ES-I3 (cell line): Measurements from ENCODE around the gene AGBL1.

ENCODE experiments used
- H3K36me3 ChIP-seq: 2 replicates; pipeline ENCODE4 v1.6.1; 2013; ENCODE audit warnings: mild to moderate bottlenecking, low read length, control low read depth, moderate library complexity; ENCODE audit not compliant: insufficient read depth
- H3K4me1 ChIP-seq: 2 replicates; pipeline ENCODE4 v1.6.1; 2013; ENCODE audit warnings: mild to moderate bottlenecking, control low read depth, low read length; ENCODE audit not compliant: insufficient read depth
- H3K9ac ChIP-seq: 2 replicates; pipeline ENCODE4 v1.6.1; 2013; ENCODE audit warnings: low read depth, mild to moderate bottlenecking, low read length, moderate library complexity
- H3K9me3 ChIP-seq: 2 replicates; pipeline ENCODE4 v1.6.1; 2013; ENCODE audit warnings: mild to moderate bottlenecking, low read length, moderate library complexity; ENCODE audit not compliant: control insufficient read depth, insufficient read depth

AGBL1 gene

GRCh38 chr15:86079508-86080266 lies at the start of gene AGBL1:
Gene AGBL1 (plus strand): TSS chr15:86079871.
- Histone ChIP-seq H3K9ac (no peak within 1 kb of the TSS), H3K36me3 (no peaks in the 10 kb centered on the region), H3K4me1 (peaks cover 6% of the 10 kb centered on the region; the same call in 1 of the 2 replicates), H3K9me3 (no peaks in the 10 kb centered on the region)

- no peak overlapping the region for H3K9ac ChIP-seq
Observed at GRCh38 chr15:86034904-86035303, 44.8 kb upstream of the AGBL1 start.

GRCh38 chr15:86036243-86036642 lies 43.4 kb upstream of the AGBL1 start:
- Histone ChIP-seq H3K4me1 (0 out of 2 replicates have a peak, but pooled peaks cover 1% of the 10 kb centered on the region), H3K36me3 (no peaks in the 10 kb centered on the region), H3K9ac (no peak overlapping the region), H3K9me3 (no peaks in the 10 kb centered on the region)

More at GRCh38 chr15:86034904-86035303, 44.8 kb upstream of the AGBL1 start:
- Histone ChIP-seq H3K4me1 (no peaks in the 10 kb centered on the region), H3K9me3 (no peaks in the 10 kb centered on the region), H3K36me3 (no peaks in the 10 kb centered on the region)

- H3K9me3 ChIP-seq, result no peaks in the 10 kb centered on the region
- no peaks in the 10 kb centered on the region for H3K36me3 ChIP-seq
- 0 out of 2 replicates have a peak, but pooled peaks cover 6% of the 10 kb centered on the region for H3K4me1 ChIP-seq
- H3K9ac ChIP-seq, result no peak overlapping the region
Observed at GRCh38 chr15:86038491-86038890, 41.2 kb upstream of the AGBL1 start.

GRCh38 chr15:86040356-86041033 lies 39.2 kb upstream of the AGBL1 start:
- H3K9ac ChIP-seq, result no peak overlapping the region
- H3K36me3 ChIP-seq, result no peaks in the 10 kb centered on the region

GRCh38 chr15:86041399-86041798 lies 38.3 kb upstream of the AGBL1 start:
- Histone ChIP-seq H3K4me1 (0 out of 2 replicates have a peak, but pooled peaks cover 6% of the 10 kb centered on the region), H3K36me3 (no peaks in the 10 kb centered on the region), H3K9ac (no peak overlapping the region), H3K9me3 (no peaks in the 10 kb centered on the region)

More at GRCh38 chr15:86040356-86041033, 39.2 kb upstream of the AGBL1 start:
- H3K9me3 ChIP-seq, result no peaks in the 10 kb centered on the region
- 0 out of 2 replicates have a peak, but pooled peaks cover 6% of the 10 kb centered on the region for H3K4me1 ChIP-seq

- Histone ChIP-seq H3K4me1 (0 out of 2 replicates have a peak, but pooled peaks cover 6% of the 10 kb centered on the region), H3K9ac (no peak overlapping the region), H3K36me3 (no peaks in the 10 kb centered on the region), H3K9me3 (no peaks in the 10 kb centered on the region)
Observed at GRCh38 chr15:86042226-86042625, 37.4 kb upstream of the AGBL1 start.

- no peaks in the 10 kb centered on the region for H3K9me3 ChIP-seq
- H3K9ac ChIP-seq, result no peak overlapping the region
- H3K36me3 ChIP-seq, result no peaks in the 10 kb centered on the region
- 0 out of 2 replicates have a peak, but pooled peaks cover 6% of the 10 kb centered on the region for H3K4me1 ChIP-seq
Observed at GRCh38 chr15:86044981-86045380, 34.7 kb upstream of the AGBL1 start.

- H3K9me3 ChIP-seq, result no peaks in the 10 kb centered on the region
- H3K36me3 ChIP-seq, result no peaks in the 10 kb centered on the region
- H3K4me1 ChIP-seq, result no peaks in the 10 kb centered on the region
- H3K9ac ChIP-seq, result no peak overlapping the region
Observed at GRCh38 chr15:86054338-86054737, 25.3 kb upstream of the AGBL1 start.

- no peaks in the 10 kb centered on the region for H3K9me3 ChIP-seq
- no peak overlapping the region for H3K9ac ChIP-seq
- no peaks in the 10 kb centered on the region for H3K4me1 ChIP-seq
- no peaks in the 10 kb centered on the region for H3K36me3 ChIP-seq
Observed at GRCh38 chr15:86055688-86056087, 24.0 kb upstream of the AGBL1 start.

- Histone ChIP-seq H3K9ac (no peak overlapping the region), H3K4me1 (no peaks in the 10 kb centered on the region), H3K36me3 (no peaks in the 10 kb centered on the region)
Observed at GRCh38 chr15:86059851-86060250, 19.8 kb upstream of the AGBL1 start.

GRCh38 chr15:86060674-86061073 lies 19.0 kb upstream of the AGBL1 start:
- no peak overlapping the region for H3K9ac ChIP-seq
- no peaks in the 10 kb centered on the region for H3K9me3 ChIP-seq
- no peaks in the 10 kb centered on the region for H3K4me1 ChIP-seq
- no peaks in the 10 kb centered on the region for H3K36me3 ChIP-seq

More at GRCh38 chr15:86059851-86060250, 19.8 kb upstream of the AGBL1 start:
- H3K9me3 ChIP-seq, result no peaks in the 10 kb centered on the region

- no peaks in the 10 kb centered on the region for H3K9me3 ChIP-seq
- no peaks in the 10 kb centered on the region for H3K36me3 ChIP-seq
- H3K4me1 ChIP-seq, result no peaks in the 10 kb centered on the region
- H3K9ac ChIP-seq, result no peak overlapping the region
Observed at GRCh38 chr15:86061581-86061980, 18.1 kb upstream of the AGBL1 start.

- Histone ChIP-seq H3K4me1 (no peaks in the 10 kb centered on the region), H3K9ac (no peak overlapping the region)
Observed at GRCh38 chr15:86062646-86063243, 16.9 kb upstream of the AGBL1 start.

More at GRCh38 chr15:86062646-86063243, 16.9 kb upstream of the AGBL1 start:
- Histone ChIP-seq H3K9me3 (no peaks in the 10 kb centered on the region), H3K36me3 (no peaks in the 10 kb centered on the region)
